ENCODE data around the gene SH2B2. TPM values are rescaled to one million over a fixed set of nuclear protein-coding genes. Genes with fewer than 3 reads are reported as not detected.

The SH2B2 gene
- total RNA-seq, 1 experiment from 2014 or later: 12.1 TPM

GRCh38 chr7:102320601-102321350, 34.1 kb downstream of the SH2B2 start:
- ChIA-PET POLR2A (ENCODE audit: unreplicated experiment) (no interaction called here), CTCF (no interaction called here)
- no peaks in the 10 kb centered on the region for H3K4me1 ChIP-seq (replicated peaks; ENCODE audit: insufficient read depth)
- H3K27ac ChIP-seq: no peak overlapping the region
- H3K9me2 ChIP-seq (ENCODE audit: insufficient read depth): no peaks in the 10 kb centered on the region
- no peaks in the 10 kb centered on the region for H3K79me2 ChIP-seq (ENCODE audit: low read depth)
- no peaks in the 10 kb centered on the region for H3K9me3 ChIP-seq (ENCODE audit: insufficient read depth, low read depth)
- no peaks in the 10 kb centered on the region for H4K20me1 ChIP-seq (ENCODE audit: insufficient read depth)
- H3K27me3 ChIP-seq (ENCODE audit: insufficient read depth, low read depth): no peaks in the 10 kb centered on the region
- BruUV-seq (replicated peaks): no TSS peak
- H2AFZ ChIP-seq: no peak overlapping the region
- no peak for DNase-seq
- H3K4me2 ChIP-seq: no peak overlapping the region
- no peak for TF ChIP-seq EZH2 (IDR thresholded peaks at IDR 0.05; ENCODE audit: low read depth)
- no peak for TF ChIP-seq CTCF (conservative IDR thresholded peaks at IDR 0.05)
- intact Hi-C loops (cut with micrococcal nuclease; ENCODE audit: unreplicated experiment): no loop called here
- H3K4me3 ChIP-seq: no peak overlapping the region
- peaks cover 10% of the 10 kb centered on the region; the same call in 1 of the 2 replicates for H3F3A ChIP-seq (ENCODE audit: insufficient read depth, low read depth)
- no peaks in the 10 kb centered on the region for H3K36me3 ChIP-seq (ENCODE audit: low read depth)

- Histone ChIP-seq H3F3A (ENCODE audit: insufficient read depth, low read depth) (peaks cover 10% of the 10 kb centered on the region; the same call in 1 of the 2 replicates), H3K36me3 (ENCODE audit: low read depth) (no peaks in the 10 kb centered on the region), H3K27ac (no peak overlapping the region), H3K79me2 (ENCODE audit: low read depth) (no peaks in the 10 kb centered on the region), H4K20me1 (ENCODE audit: insufficient read depth) (no peaks in the 10 kb centered on the region), H3K4me3 (no peak overlapping the region), H3K4me2 (no peak overlapping the region), H2AFZ (no peak overlapping the region), H3K9me2 (ENCODE audit: insufficient read depth) (no peaks in the 10 kb centered on the region), H3K4me1 (replicated peaks; ENCODE audit: insufficient read depth) (no peaks in the 10 kb centered on the region), H3K9me3 (ENCODE audit: insufficient read depth, low read depth) (no peaks in the 10 kb centered on the region), H3K27me3 (ENCODE audit: insufficient read depth, low read depth) (no peaks in the 10 kb centered on the region)
- intact Hi-C loops (cut with micrococcal nuclease; ENCODE audit: unreplicated experiment): no loop called here
- no peak for DNase-seq
- no peak for TF ChIP-seq CTCF (conservative IDR thresholded peaks at IDR 0.05)
- no peak for TF ChIP-seq EZH2 (IDR thresholded peaks at IDR 0.05; ENCODE audit: low read depth)
- CTCF ChIA-PET: no interaction called here
- no TSS peak for BruUV-seq (replicated peaks)
- POLR2A ChIA-PET (ENCODE audit: unreplicated experiment): no interaction called here
Observed at GRCh38 chr7:102321351-102322201, 34.9 kb downstream of the SH2B2 start.

GRCh38 chr7:102322202-102322715, 35.6 kb downstream of the SH2B2 start:
- no peaks in the 10 kb centered on the region for H4K20me1 ChIP-seq (ENCODE audit: insufficient read depth)
- ChIA-PET CTCF (no interaction called here), POLR2A (ENCODE audit: unreplicated experiment) (no interaction called here)
- H3K9me3 ChIP-seq (ENCODE audit: insufficient read depth, low read depth): no peaks in the 10 kb centered on the region
- no peak overlapping the region for H3K27ac ChIP-seq
- H3K4me2 ChIP-seq: no peak overlapping the region
- H3K36me3 ChIP-seq (ENCODE audit: low read depth): no peaks in the 10 kb centered on the region
- H3K4me1 ChIP-seq (replicated peaks; ENCODE audit: insufficient read depth): no peaks in the 10 kb centered on the region
- H3K79me2 ChIP-seq (ENCODE audit: low read depth): no peaks in the 10 kb centered on the region
- no peaks in the 10 kb centered on the region for H3K27me3 ChIP-seq (ENCODE audit: insufficient read depth, low read depth)
- BruUV-seq (replicated peaks): no TSS peak
- H3K4me3 ChIP-seq: no peak overlapping the region
- no peaks in the 10 kb centered on the region for H3K9me2 ChIP-seq (ENCODE audit: insufficient read depth)
- no peak overlapping the region for H2AFZ ChIP-seq
- DNase-seq: no peak
- peaks cover 10% of the 10 kb centered on the region; the same call in 1 of the 2 replicates for H3F3A ChIP-seq (ENCODE audit: insufficient read depth, low read depth)
- intact Hi-C loops (cut with micrococcal nuclease; ENCODE audit: unreplicated experiment): no loop called here
- no peak for TF ChIP-seq CTCF (conservative IDR thresholded peaks at IDR 0.05)
- TF ChIP-seq EZH2 (IDR thresholded peaks at IDR 0.05; ENCODE audit: low read depth): no peak

Data from PC-9 (cell line).